Gastroesophageal sphincter (tissue), 4 donors: ENCODE results near the gene SLC22A25. TPM values are rescaled to one million over a fixed set of nuclear protein-coding genes. Genes with fewer than 3 reads are reported as not detected.

ENCODE experiments used
- ATAC-seq: fragments of 150-250 bp; one replicate; pipeline ENCODE4 v1.9.1; 2016; ENCODE audit warnings: mild to moderate bottlenecking, moderate library complexity
- H3K27ac ChIP-seq, 4 donors: fragments of 200-600 bp; sonication (generic) in 3 of 4; 1 replicate in 3 of 4; 2 replicates in 1 of 4; pipeline ENCODE4 v1.5.1; 2016 to 2019
- H3K27me3 ChIP-seq: fragments of 200-600 bp; sonication (generic); one replicate; pipeline ENCODE4 v1.5.1; 2019
- H3K36me3 ChIP-seq, 2 donors: fragments of 200-600 bp; sonication (generic); one replicate each; pipeline ENCODE4 v1.5.1; 2019; ENCODE audit warnings: control low read depth in 1 of 2
- H3K4me1 ChIP-seq, 3 donors: fragments of 200-600 bp; sonication (generic); 1 replicate in 2 of 3; 2 replicates in 1 of 3; pipeline ENCODE4 v1.5.1; 2016 to 2019; ENCODE audit warnings: control low read depth in 2 of 3
- H3K4me3 ChIP-seq, 2 donors: fragments of 200-600 bp; sonication (generic); one replicate each; pipeline ENCODE4 v1.5.1; 2019; ENCODE audit warnings: mild to moderate bottlenecking in 1 of 2, moderate library complexity in 1 of 2
- H3K9me3 ChIP-seq, 3 donors: fragments of 200-600 bp; sonication (generic); one replicate each; pipeline ENCODE4 v1.5.1; 2017 to 2019; ENCODE audit warnings: control low read depth in 2 of 3
- CTCF ChIP-seq, 4 experiments: fragments of 200-600 bp in 2 of 4; fragments of 450-650 bp in 2 of 4; sonication (generic) in 1 of 4; IDR thresholded peaks; one replicate each; pipeline ENCODE4 v1.5.1; 2017 to 2019; ENCODE audit warnings: antibody characterized with exemption in 4 of 4, mild to moderate bottlenecking in 2 of 4, moderate library complexity in 2 of 4
- EP300 ChIP-seq: sonication (generic); formaldehyde crosslinking; IDR thresholded peaks from one replicate; pipeline ENCODE4 v1.6.1; 2017; ENCODE audit warnings: antibody characterized with exemption, mild to moderate bottlenecking
- POLR2A ChIP-seq, 2 donors: fragments of 450-650 bp; IDR thresholded peaks; one replicate each; pipeline ENCODE4 v1.6.1; 2017; ENCODE audit warnings: antibody characterized with exemption in 2 of 2, mild to moderate bottlenecking in 2 of 2, moderate library complexity in 1 of 2
- POLR2AphosphoS5 ChIP-seq: sonication (generic); formaldehyde crosslinking; IDR thresholded peaks from one replicate; pipeline ENCODE4 v1.6.1; 2017; ENCODE audit warnings: antibody characterized with exemption
- WGBS, 2 donors: methylation state at CpG; one replicate each; pipeline ENCODE4 v1.1.5; 2018; ENCODE audit warnings: low coverage in 1 of 2; 5-methylcytosine and 5-hydroxymethylcytosine counted together
- total RNA-seq, 4 donors: library from RNA; depleted of rRNA; stranded (reverse); fragments of >200 nt; gene quantifications; one replicate each; pipeline ENCODE4 v1.1.0, GENCODE V29; 2016

SLC22A25 gene
- total RNA-seq, 4 donors from 2014 or later, result not detected

- 21 to 33% methylated on average over 3 of the region's 3 CpGs for WGBS, 2 donors
- TF ChIP-seq CTCF (IDR thresholded peaks at IDR 0.05), result no peak
- TF ChIP-seq EP300, result no peak
- no peak for TF ChIP-seq POLR2AphosphoS5
- TF ChIP-seq POLR2A (IDR thresholded peaks at IDR 0.05), result no peak
- Histone ChIP-seq H3K9me3 (peaks cover 0 to 8% (median 0%) of the 10 kb centered on the region in 3 donors), H3K36me3 (no peaks in the 10 kb centered on the region), H3K4me1 (no peaks in the 10 kb centered on the region), H3K27ac (no peak overlapping the region), H3K27me3 (peaks cover 14% of the 10 kb centered on the region), H3K4me3 (no peak overlapping the region)
- no peak for ATAC-seq
Measured at GRCh38 chr11:63210111-63210510, 33.3 kb downstream of the SLC22A25 start.

Other genes starting within 250 kb of the SLC22A25 start
- not detected for gene SLC22A8, start 227.8 kb downstream of the SLC22A25 start, total RNA-seq
- gene SLC22A24, start 99.4 kb downstream of the SLC22A25 start, total RNA-seq, result not detected
- not detected for gene SLC22A9, start 126.2 kb upstream of the SLC22A25 start, total RNA-seq
- 1 to 10 TPM; 3.4 to 8.3 (median 5.5) TPM for gene PLAAT5, start 247.6 kb upstream of the SLC22A25 start, total RNA-seq